ENCODE results near the gene STK39.

The STK39 gene

GRCh38 chr2:168211664-168212163 lies 35.7 kb downstream of the STK39 start:
- Histone ChIP-seq H3K27me3 (ENCODE audit: insufficient read depth, poor library complexity, severe bottlenecking) (no peaks in the 10 kb centered on the region), H3K27ac (replicated peaks) (peak overlapping the region; percentile 54), H3K4me3 (replicated peaks; ENCODE audit: insufficient read depth, low read length) (no peak overlapping the region)
- TF ChIP-seq, protein P1, sequence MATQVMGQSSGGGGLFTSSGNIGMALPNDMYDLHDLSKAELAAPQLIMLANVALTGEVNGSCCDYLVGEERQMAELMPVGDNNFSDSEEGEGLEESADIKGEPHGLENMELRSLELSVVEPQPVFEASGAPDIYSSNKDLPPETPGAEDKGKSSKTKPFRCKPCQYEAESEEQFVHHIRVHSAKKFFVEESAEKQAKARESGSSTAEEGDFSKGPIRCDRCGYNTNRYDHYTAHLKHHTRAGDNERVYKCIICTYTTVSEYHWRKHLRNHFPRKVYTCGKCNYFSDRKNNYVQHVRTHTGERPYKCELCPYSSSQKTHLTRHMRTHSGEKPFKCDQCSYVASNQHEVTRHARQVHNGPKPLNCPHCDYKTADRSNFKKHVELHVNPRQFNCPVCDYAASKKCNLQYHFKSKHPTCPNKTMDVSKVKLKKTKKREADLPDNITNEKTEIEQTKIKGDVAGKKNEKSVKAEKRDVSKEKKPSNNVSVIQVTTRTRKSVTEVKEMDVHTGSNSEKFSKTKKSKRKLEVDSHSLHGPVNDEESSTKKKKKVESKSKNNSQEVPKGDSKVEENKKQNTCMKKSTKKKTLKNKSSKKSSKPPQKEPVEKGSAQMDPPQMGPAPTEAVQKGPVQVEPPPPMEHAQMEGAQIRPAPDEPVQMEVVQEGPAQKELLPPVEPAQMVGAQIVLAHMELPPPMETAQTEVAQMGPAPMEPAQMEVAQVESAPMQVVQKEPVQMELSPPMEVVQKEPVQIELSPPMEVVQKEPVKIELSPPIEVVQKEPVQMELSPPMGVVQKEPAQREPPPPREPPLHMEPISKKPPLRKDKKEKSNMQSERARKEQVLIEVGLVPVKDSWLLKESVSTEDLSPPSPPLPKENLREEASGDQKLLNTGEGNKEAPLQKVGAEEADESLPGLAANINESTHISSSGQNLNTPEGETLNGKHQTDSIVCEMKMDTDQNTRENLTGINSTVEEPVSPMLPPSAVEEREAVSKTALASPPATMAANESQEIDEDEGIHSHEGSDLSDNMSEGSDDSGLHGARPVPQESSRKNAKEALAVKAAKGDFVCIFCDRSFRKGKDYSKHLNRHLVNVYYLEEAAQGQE (IDR thresholded peaks at IDR 0.05; ENCODE audit: insufficient replicate concordance, low read depth) = no peak
- no peak for TF ChIP-seq POLR2AphosphoS5 (IDR thresholded peaks at IDR 0.05; ENCODE audit: low read depth)
- TF ChIP-seq SPI1 (IDR thresholded peaks at IDR 0.05; ENCODE audit: borderline replicate concordance, low read depth) = no peak
- TF ChIP-seq GABPA (IDR thresholded peaks at IDR 0.05; ENCODE audit: low read depth) = no peak
- TF ChIP-seq, protein P2, sequence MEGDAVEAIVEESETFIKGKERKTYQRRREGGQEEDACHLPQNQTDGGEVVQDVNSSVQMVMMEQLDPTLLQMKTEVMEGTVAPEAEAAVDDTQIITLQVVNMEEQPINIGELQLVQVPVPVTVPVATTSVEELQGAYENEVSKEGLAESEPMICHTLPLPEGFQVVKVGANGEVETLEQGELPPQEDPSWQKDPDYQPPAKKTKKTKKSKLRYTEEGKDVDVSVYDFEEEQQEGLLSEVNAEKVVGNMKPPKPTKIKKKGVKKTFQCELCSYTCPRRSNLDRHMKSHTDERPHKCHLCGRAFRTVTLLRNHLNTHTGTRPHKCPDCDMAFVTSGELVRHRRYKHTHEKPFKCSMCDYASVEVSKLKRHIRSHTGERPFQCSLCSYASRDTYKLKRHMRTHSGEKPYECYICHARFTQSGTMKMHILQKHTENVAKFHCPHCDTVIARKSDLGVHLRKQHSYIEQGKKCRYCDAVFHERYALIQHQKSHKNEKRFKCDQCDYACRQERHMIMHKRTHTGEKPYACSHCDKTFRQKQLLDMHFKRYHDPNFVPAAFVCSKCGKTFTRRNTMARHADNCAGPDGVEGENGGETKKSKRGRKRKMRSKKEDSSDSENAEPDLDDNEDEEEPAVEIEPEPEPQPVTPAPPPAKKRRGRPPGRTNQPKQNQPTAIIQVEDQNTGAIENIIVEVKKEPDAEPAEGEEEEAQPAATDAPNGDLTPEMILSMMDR (IDR thresholded peaks at IDR 0.05; ENCODE audit: insufficient read depth, low read length) = no peak
- no peak for DNase-seq (ENCODE audit: low read depth in 1 of 2, low spot score in 1 of 2)

DNA sequence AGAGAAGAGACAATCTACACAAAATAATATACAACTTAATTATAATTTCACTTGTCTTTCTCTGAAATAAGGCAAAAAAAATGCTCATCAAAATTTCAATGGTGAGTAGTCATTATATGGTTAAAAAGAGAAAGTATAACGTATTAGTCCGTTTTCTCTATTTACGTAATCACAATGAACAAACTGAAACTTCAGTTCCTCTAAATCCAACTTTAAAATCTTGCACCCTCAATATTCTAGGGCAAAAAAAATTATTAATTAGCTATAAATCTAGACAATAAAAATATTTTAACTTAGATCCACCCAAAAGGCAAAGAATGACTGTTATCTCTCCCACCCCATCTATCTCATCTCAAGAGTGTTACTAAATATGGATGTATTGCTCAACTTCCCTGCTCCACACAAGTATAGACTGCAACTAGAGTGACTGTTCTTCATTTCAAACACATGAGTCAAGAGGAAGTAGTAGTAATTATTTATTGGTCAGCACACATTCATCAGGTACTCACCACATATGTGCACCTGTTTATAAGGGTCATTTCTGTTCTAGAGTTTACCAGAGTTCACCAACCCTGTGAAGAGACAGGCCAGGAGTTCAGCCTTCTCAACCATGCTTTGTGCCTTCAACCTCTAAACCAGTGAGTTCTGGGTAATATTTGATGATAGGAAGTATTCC lies 36.4 kb downstream of the STK39 start:
- Histone ChIP-seq H3K4me3 (replicated peaks; ENCODE audit: insufficient read depth, low read length) (peak overlapping the region; percentile 20), H3K27me3 (ENCODE audit: insufficient read depth, poor library complexity, severe bottlenecking) (no peaks in the 10 kb centered on the region), H3K27ac (replicated peaks) (peak overlapping the region; percentile 54)
- DNase-seq (ENCODE audit: low read depth in 1 of 2, low spot score in 1 of 2) = peak; percentile 65 to 90
- no peak for TF ChIP-seq GABPA (IDR thresholded peaks at IDR 0.05; ENCODE audit: low read depth)
- TF ChIP-seq, protein P1 (IDR thresholded peaks at IDR 0.05; ENCODE audit: insufficient replicate concordance, low read depth) = no peak
- TF ChIP-seq POLR2AphosphoS5 (IDR thresholded peaks at IDR 0.05; ENCODE audit: low read depth) = no peak
- peak; percentile 50; the same call in 1 of the 2 replicates for TF ChIP-seq SPI1 (IDR thresholded peaks at IDR 0.05; ENCODE audit: borderline replicate concordance, low read depth)
- TF ChIP-seq, protein P2 (IDR thresholded peaks at IDR 0.05; ENCODE audit: insufficient read depth, low read length) = no peak

DNA sequence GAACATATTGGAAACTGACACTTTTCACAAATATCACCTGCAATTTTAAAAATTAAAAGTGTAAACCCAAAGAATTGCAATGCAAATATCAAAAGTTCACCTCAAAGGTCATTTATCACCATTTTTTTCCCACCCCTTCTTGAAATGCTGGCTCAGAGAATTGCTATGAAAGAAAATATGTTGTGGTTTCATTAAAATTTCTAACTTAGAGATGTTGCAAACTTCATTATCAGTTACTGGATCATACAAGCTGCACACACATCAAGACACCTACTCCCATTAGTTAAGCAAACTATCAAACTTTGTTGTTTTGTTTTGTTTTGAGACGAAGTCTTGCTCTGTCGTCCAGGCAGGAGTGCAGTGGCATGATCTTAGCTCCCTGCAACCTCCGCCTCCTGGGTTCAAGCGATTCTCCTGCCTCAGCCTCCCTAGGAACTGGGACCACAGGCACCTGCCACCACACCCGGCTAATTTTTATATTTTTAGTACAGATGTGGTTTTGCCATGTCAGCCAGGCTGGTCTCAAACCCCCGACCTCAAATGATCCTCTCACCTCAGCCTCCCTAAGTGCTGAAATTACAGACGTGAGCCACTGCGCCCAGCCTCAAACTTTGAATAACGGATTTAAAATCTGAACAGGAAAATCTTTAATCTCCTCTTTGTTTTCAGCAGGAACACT lies 37.0 kb downstream of the STK39 start:
- Histone ChIP-seq H3K4me3 (replicated peaks; ENCODE audit: insufficient read depth, low read length) (peak overlapping the region; percentile 20; the same call in 1 of the 2 replicates), H3K27me3 (ENCODE audit: insufficient read depth, poor library complexity, severe bottlenecking) (no peaks in the 10 kb centered on the region), H3K27ac (replicated peaks) (peak overlapping the region; percentile 54)
- TF ChIP-seq GABPA (IDR thresholded peaks at IDR 0.05; ENCODE audit: low read depth) = no peak
- TF ChIP-seq SPI1 (IDR thresholded peaks at IDR 0.05; ENCODE audit: borderline replicate concordance, low read depth) = no peak
- TF ChIP-seq POLR2AphosphoS5 (IDR thresholded peaks at IDR 0.05; ENCODE audit: low read depth) = no peak
- DNase-seq (ENCODE audit: low read depth in 1 of 2, low spot score in 1 of 2) = no peak

DNA sequence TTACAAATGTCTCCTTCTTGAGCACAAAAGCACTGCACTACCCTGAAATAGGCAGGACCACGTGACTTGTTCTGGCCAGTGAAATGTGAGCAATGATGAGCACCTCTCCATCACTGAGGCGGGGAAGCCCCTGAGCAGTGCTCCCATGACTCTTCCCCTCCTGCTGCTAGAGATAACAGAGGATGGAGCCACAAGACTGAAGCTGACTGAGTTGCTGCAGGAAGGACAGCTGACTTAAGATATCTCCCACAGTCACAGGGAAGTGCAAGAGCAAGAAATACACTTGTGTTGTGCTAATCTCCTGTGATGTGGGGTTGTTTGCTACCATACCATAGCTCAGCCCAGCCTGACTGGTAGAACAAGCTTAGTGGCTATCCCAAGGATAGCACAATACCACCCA lies 38.7 kb downstream of the STK39 start:
- H3K27ac ChIP-seq (replicated peaks) = no peak overlapping the region
- no peak overlapping the region for H3K4me3 ChIP-seq (replicated peaks; ENCODE audit: insufficient read depth, low read length)
- H3K27me3 ChIP-seq (ENCODE audit: insufficient read depth, poor library complexity, severe bottlenecking) = no peaks in the 10 kb centered on the region
- no peak for DNase-seq (ENCODE audit: low read depth in 1 of 2, low spot score in 1 of 2)
- no peak for TF ChIP-seq SPI1 (IDR thresholded peaks at IDR 0.05; ENCODE audit: borderline replicate concordance, low read depth)
- TF ChIP-seq POLR2AphosphoS5 (IDR thresholded peaks at IDR 0.05; ENCODE audit: low read depth) = no peak
- TF ChIP-seq, protein P2 (IDR thresholded peaks at IDR 0.05; ENCODE audit: insufficient read depth, low read length) = no peak
- TF ChIP-seq, protein P1 (IDR thresholded peaks at IDR 0.05; ENCODE audit: insufficient replicate concordance, low read depth) = no peak
- TF ChIP-seq GABPA (IDR thresholded peaks at IDR 0.05; ENCODE audit: low read depth) = no peak

All from HL-60 (cell line).